ENCODE results near the gene EFNB2. TPM values are rescaled to one million over a fixed set of nuclear protein-coding genes. Genes with fewer than 3 reads are reported as not detected.

Gene EFNB2
- total RNA-seq, 1 donor from 2014 or later: 21.6 TPM

GRCh38 chr13:106503730-106504453, 31.6 kb downstream of the EFNB2 start:
- DNase-seq (ENCODE audit: low spot score): no peak

GRCh38 chr13:106503272-106503671, 32.2 kb downstream of the EFNB2 start:
- no peak for DNase-seq (ENCODE audit: low spot score)

- no peak for DNase-seq (ENCODE audit: low spot score)
Observed at GRCh38 chr13:106500445-106500844, 35.0 kb downstream of the EFNB2 start.

GRCh38 chr13:106499896-106500295, 35.6 kb downstream of the EFNB2 start:
- DNase-seq (ENCODE audit: low spot score): no peak

- DNase-seq (ENCODE audit: low spot score): no peak
Observed at GRCh38 chr13:106499113-106499512, 36.3 kb downstream of the EFNB2 start.

GRCh38 chr13:106498571-106498970, 36.9 kb downstream of the EFNB2 start:
- no peak for DNase-seq (ENCODE audit: low spot score)

- DNase-seq (ENCODE audit: low spot score): no peak
Observed at GRCh38 chr13:106498158-106498557, 37.3 kb downstream of the EFNB2 start.

GRCh38 chr13:106497079-106497478, 38.4 kb downstream of the EFNB2 start:
- no peak for DNase-seq (ENCODE audit: low spot score)

GRCh38 chr13:106496072-106496997, 39.1 kb downstream of the EFNB2 start:
- no peak for DNase-seq (ENCODE audit: low spot score)

- DNase-seq (ENCODE audit: low spot score): no peak
Observed at GRCh38 chr13:106494936-106495335, 40.5 kb downstream of the EFNB2 start.

- DNase-seq (ENCODE audit: low spot score): no peak
Observed at GRCh38 chr13:106494506-106494905, 41.0 kb downstream of the EFNB2 start.

GRCh38 chr13:106493533-106494220, 41.8 kb downstream of the EFNB2 start:
- DNase-seq (ENCODE audit: low spot score): no peak

- no peak for DNase-seq (ENCODE audit: low spot score)
Observed at GRCh38 chr13:106492588-106493475, 42.6 kb downstream of the EFNB2 start.

- no peak for DNase-seq (ENCODE audit: low spot score)
Observed at GRCh38 chr13:106491928-106492587, 43.4 kb downstream of the EFNB2 start.

- no peak for DNase-seq (ENCODE audit: low spot score)
Observed at GRCh38 chr13:106491463-106491862, 44.0 kb downstream of the EFNB2 start.

- DNase-seq (ENCODE audit: low spot score): no peak
Observed at GRCh38 chr13:106490569-106491321, 44.7 kb downstream of the EFNB2 start.

- no peak for DNase-seq (ENCODE audit: low spot score)
Observed at GRCh38 chr13:106489849-106490568, 45.5 kb downstream of the EFNB2 start.

GRCh38 chr13:106488686-106489085, 46.8 kb downstream of the EFNB2 start:
- DNase-seq (ENCODE audit: low spot score): no peak

- no peak for DNase-seq (ENCODE audit: low spot score)
Observed at GRCh38 chr13:106488076-106488475, 47.4 kb downstream of the EFNB2 start.
